ENCODE data around the gene SOX10. TPM values are rescaled to one million over a fixed set of nuclear protein-coding genes. Genes with fewer than 3 reads are reported as not detected.

SOX10 gene
- total and polyA plus RNA-seq, 2 of the 4 experiments (the other 2 are of a cell fraction): not detected

GRCh38 chr22:37932821-37933578 is 51.4 kb downstream of the SOX10 start (continued):
- TF ChIP-seq, protein P1, sequence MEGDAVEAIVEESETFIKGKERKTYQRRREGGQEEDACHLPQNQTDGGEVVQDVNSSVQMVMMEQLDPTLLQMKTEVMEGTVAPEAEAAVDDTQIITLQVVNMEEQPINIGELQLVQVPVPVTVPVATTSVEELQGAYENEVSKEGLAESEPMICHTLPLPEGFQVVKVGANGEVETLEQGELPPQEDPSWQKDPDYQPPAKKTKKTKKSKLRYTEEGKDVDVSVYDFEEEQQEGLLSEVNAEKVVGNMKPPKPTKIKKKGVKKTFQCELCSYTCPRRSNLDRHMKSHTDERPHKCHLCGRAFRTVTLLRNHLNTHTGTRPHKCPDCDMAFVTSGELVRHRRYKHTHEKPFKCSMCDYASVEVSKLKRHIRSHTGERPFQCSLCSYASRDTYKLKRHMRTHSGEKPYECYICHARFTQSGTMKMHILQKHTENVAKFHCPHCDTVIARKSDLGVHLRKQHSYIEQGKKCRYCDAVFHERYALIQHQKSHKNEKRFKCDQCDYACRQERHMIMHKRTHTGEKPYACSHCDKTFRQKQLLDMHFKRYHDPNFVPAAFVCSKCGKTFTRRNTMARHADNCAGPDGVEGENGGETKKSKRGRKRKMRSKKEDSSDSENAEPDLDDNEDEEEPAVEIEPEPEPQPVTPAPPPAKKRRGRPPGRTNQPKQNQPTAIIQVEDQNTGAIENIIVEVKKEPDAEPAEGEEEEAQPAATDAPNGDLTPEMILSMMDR (conservative IDR thresholded peaks at IDR 0.05; ENCODE audit: low read depth, low read length): no peak
- TF ChIP-seq FOS (IDR thresholded peaks at IDR 0.05; ENCODE audit: low read depth, low read length) (no peak), RCOR1 (IDR thresholded peaks at IDR 0.05; ENCODE audit: insufficient replicate concordance, low read length) (no peak)

DNA sequence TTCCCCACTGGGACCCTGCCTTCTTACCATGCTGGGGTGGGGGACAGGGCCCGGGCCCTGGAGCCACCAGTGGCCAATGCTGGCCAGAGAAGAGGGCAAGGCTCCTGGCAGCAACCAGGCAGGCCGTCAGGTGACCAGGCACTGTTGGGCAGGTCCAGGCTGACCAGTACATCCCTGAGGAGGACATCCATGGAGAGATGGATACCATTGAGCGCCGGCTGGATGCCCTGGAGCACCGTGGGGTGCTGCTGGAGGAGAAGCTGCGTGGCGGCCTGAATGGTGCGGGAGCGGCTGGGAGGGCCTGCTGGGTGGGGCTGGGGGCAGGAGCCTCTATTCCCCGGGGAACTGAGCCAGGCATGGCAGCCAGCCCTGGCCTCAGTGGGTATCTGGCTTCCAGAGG is 52.0 kb downstream of the SOX10 start:
- ChIA-PET CTCF (interaction anchor here (1.2 kb wide), 1 partner anchor 44 kb away, joined by 4 read pairs; no protein-coding TSS in a partner anchor), POLR2A (ENCODE audit: unreplicated experiment) (no interaction called here)
- H3K56ac ChIP-seq (ENCODE audit: extremely low read depth, insufficient read depth, low read length): no peak overlapping the region
- H3K9me3 ChIP-seq (ENCODE audit: control insufficient read depth, insufficient read depth, low read length): no peaks in the 10 kb centered on the region
- no peak overlapping the region for H3K18ac ChIP-seq (ENCODE audit: low read depth, low read length)
- no peak overlapping the region for H4K8ac ChIP-seq (ENCODE audit: low read depth in 2 of 2, low read length in 2 of 2)
- no peak overlapping the region for H4K91ac ChIP-seq (ENCODE audit: insufficient read depth, low read depth, low read length)
- no peak overlapping the region for H2AK9ac ChIP-seq (replicated peaks; ENCODE audit: low read depth, low read length, poor library complexity)
- no peak overlapping the region for H3K9ac ChIP-seq (ENCODE audit: low read depth, low read length)
- no peak overlapping the region for H3K4me3 ChIP-seq (ENCODE audit: insufficient read depth, low read depth, low read length)
- no peak overlapping the region for H3K27ac ChIP-seq (ENCODE audit: insufficient read depth, low read length)
- H4K5ac ChIP-seq (ENCODE audit: low read depth, low read length): no peak overlapping the region
- BruUV-seq (replicated peaks): no TSS peak
- no peak overlapping the region for H2AK5ac ChIP-seq (ENCODE audit: low read depth, low read length)
- in situ Hi-C loops (cut with MboI; ENCODE audit: low sequenced_read_pairs): no loop called here
- no peak overlapping the region for H3K14ac ChIP-seq (replicated peaks; ENCODE audit: low read depth, low read length)
- intact Hi-C loops (cut with micrococcal nuclease): loop anchor here (5.0 kb wide), 1 partner anchor 115 kb away; no protein-coding TSS in a partner anchor
- no CpG with 5 or more reads among the region's 10 CpGs for WGBS, 2 experiments (ENCODE audit: extremely low coverage in 2 of 2, insufficient read length in 1 of 2)
- peaks cover 39% of the 10 kb centered on the region for H3K36me3 ChIP-seq (ENCODE audit: control insufficient read depth, insufficient read depth, low read length)
- peaks cover 16% of the 10 kb centered on the region for H3K4me1 ChIP-seq (ENCODE audit: control insufficient read depth, insufficient read depth, low read length)
- peaks cover 0 to 40% of the 10 kb centered on the region in 2 experiments; a peak in 2 of 4 replicates for H3K79me1 ChIP-seq (ENCODE audit: low read depth in 1 of 2, low read length in 2 of 2)
- no peak overlapping the region for H2BK20ac ChIP-seq (ENCODE audit: low read depth, low read length)
- H2BK5ac ChIP-seq (ENCODE audit: low read depth, low read length, poor library complexity, severe bottlenecking): no peak overlapping the region
- ATAC-seq (ENCODE audit: low read depth): no peak
- dilution Hi-C loops (cut with HindIII; ENCODE audit: low sequenced_read_pairs, unreplicated experiment): no loop called here
- TF ChIP-seq RAD21 (IDR thresholded peaks at IDR 0.05; ENCODE audit: low read length): no peak
- TF ChIP-seq, protein P1 (conservative IDR thresholded peaks at IDR 0.05; ENCODE audit: low read depth, low read length): no peak
- TF ChIP-seq POLR2A (IDR thresholded peaks at IDR 0.05; ENCODE audit: low read depth, low read length): no peak
- TF ChIP-seq, protein P2, sequence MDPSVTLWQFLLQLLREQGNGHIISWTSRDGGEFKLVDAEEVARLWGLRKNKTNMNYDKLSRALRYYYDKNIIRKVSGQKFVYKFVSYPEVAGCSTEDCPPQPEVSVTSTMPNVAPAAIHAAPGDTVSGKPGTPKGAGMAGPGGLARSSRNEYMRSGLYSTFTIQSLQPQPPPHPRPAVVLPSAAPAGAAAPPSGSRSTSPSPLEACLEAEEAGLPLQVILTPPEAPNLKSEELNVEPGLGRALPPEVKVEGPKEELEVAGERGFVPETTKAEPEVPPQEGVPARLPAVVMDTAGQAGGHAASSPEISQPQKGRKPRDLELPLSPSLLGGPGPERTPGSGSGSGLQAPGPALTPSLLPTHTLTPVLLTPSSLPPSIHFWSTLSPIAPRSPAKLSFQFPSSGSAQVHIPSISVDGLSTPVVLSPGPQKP (IDR thresholded peaks at IDR 0.05; ENCODE audit: borderline replicate concordance, low read depth, low read length): no peak
- H2BK120ac ChIP-seq (ENCODE audit: low read depth, low read length): no peak overlapping the region
- no peak overlapping the region for H3K23ac ChIP-seq (ENCODE audit: low read depth, low read length)
- no peak overlapping the region for H2AFZ ChIP-seq (replicated peaks; ENCODE audit: low read length, poor library complexity)
- no peak overlapping the region for H3K4me2 ChIP-seq (ENCODE audit: low read depth, low read length)
- no peak overlapping the region for H2BK15ac ChIP-seq (ENCODE audit: low read depth, low read length)
- DNase-seq: no peak
- no peaks in the 10 kb centered on the region for H3K27me3 ChIP-seq (ENCODE audit: control insufficient read depth, insufficient read depth, low read length)
- no peak overlapping the region for H3K4ac ChIP-seq (ENCODE audit: low read depth, low read length)
- peaks cover 8% of the 10 kb centered on the region for H3K9me1 ChIP-seq (ENCODE audit: insufficient read depth, low read length)
- H4K20me1 ChIP-seq (ENCODE audit: insufficient read depth, low read length): peaks cover 31% of the 10 kb centered on the region
